IPS-18c (cell line): ENCODE data around the gene FLVCR1.
"Not testable (repeated sequence)": the region's sequence is repeated elsewhere in the genome, so short reads cannot be mapped to it uniquely, and the experiment has no call there.

Experiments used
- H3K4me3 ChIP-seq: 2 replicates; pipeline ENCODE4 v1.7.0; 2013; ENCODE audit warnings: low read depth, mild to moderate bottlenecking, low read length, moderate library complexity; ENCODE audit not compliant: insufficient read depth
- H3K9me3 ChIP-seq: one replicate; pipeline ENCODE4 v1.6.1; 2013; ENCODE audit warnings: mild to moderate bottlenecking, low read length, moderate library complexity; ENCODE audit not compliant: control insufficient read depth, insufficient read depth

FLVCR1 gene

GRCh38 chr1:212903664-212904063, 45.6 kb downstream of the FLVCR1 start:
- no peak overlapping the region for H3K4me3 ChIP-seq

GRCh38 chr1:212908071-212908470, 50.0 kb downstream of the FLVCR1 start:
- H3K4me3 ChIP-seq, H3K9me3 ChIP-seq: not testable (repeated sequence)

More at GRCh38 chr1:212903664-212904063, 45.6 kb downstream of the FLVCR1 start:
- H3K9me3 ChIP-seq: no peaks in the 10 kb centered on the region

- H3K4me3 ChIP-seq: no peak overlapping the region; the same call in 1 of the 2 replicates
Measured at GRCh38 chr1:212908971-212909370, 50.9 kb downstream of the FLVCR1 start.

GRCh38 chr1:212909652-212910063, 51.6 kb downstream of the FLVCR1 start:
- Histone ChIP-seq H3K9me3 (no peaks in the 10 kb centered on the region), H3K4me3 (peak overlapping the region; percentile 28; the same call in 1 of the 2 replicates)

More at GRCh38 chr1:212908971-212909370, 50.9 kb downstream of the FLVCR1 start:
- H3K9me3 ChIP-seq: no peaks in the 10 kb centered on the region

GRCh38 chr1:212910213-212910612, 52.1 kb downstream of the FLVCR1 start:
- H3K4me3 ChIP-seq: peak overlapping the region; percentile 24; the same call in 1 of the 2 replicates
- H3K9me3 ChIP-seq: not testable (repeated sequence)

GRCh38 chr1:212913638-212914037, 55.6 kb downstream of the FLVCR1 start:
- H3K9me3 ChIP-seq: not testable (repeated sequence)
- H3K4me3 ChIP-seq: peak overlapping the region; percentile 24; the same call in 1 of the 2 replicates

GRCh38 chr1:212914110-212914509, 56.0 kb downstream of the FLVCR1 start:
- H3K9me3 ChIP-seq, H3K4me3 ChIP-seq: not testable (repeated sequence)

- H3K9me3 ChIP-seq: no peaks in the 10 kb centered on the region
- H3K4me3 ChIP-seq: peak overlapping the region; percentile 17; the same call in 1 of the 2 replicates
Measured at GRCh38 chr1:212914789-212915188, 56.7 kb downstream of the FLVCR1 start.

- peak overlapping the region; percentile 17 for H3K4me3 ChIP-seq
- H3K9me3 ChIP-seq: no peaks in the 10 kb centered on the region
Measured at GRCh38 chr1:212915245-212916091, 57.4 kb downstream of the FLVCR1 start.

GRCh38 chr1:212916481-212917133, 58.5 kb downstream of the FLVCR1 start:
- no peak overlapping the region for H3K4me3 ChIP-seq
- H3K9me3 ChIP-seq: no peaks in the 10 kb centered on the region

- H3K9me3 ChIP-seq: no peaks in the 10 kb centered on the region
- no peak overlapping the region for H3K4me3 ChIP-seq
Measured at GRCh38 chr1:212917134-212917485, 59.0 kb downstream of the FLVCR1 start.

GRCh38 chr1:212917858-212918257, 59.8 kb downstream of the FLVCR1 start:
- no peaks in the 10 kb centered on the region for H3K9me3 ChIP-seq
- H3K4me3 ChIP-seq: no peak overlapping the region

GRCh38 chr1:212918824-212919223, 60.7 kb downstream of the FLVCR1 start:
- no peak overlapping the region for H3K4me3 ChIP-seq
- H3K9me3 ChIP-seq: no peaks in the 10 kb centered on the region

- no peaks in the 10 kb centered on the region for H3K9me3 ChIP-seq
- H3K4me3 ChIP-seq: no peak overlapping the region
Measured at GRCh38 chr1:212920246-212920645, 62.2 kb downstream of the FLVCR1 start.

- H3K4me3 ChIP-seq: no peak overlapping the region
- no peaks in the 10 kb centered on the region for H3K9me3 ChIP-seq
Measured at GRCh38 chr1:212920896-212921295, 62.8 kb downstream of the FLVCR1 start.

- H3K4me3 ChIP-seq: no peak overlapping the region
- no peaks in the 10 kb centered on the region for H3K9me3 ChIP-seq
Measured at GRCh38 chr1:212922016-212922415, 63.9 kb downstream of the FLVCR1 start.

GRCh38 chr1:212926372-212926771, 68.3 kb downstream of the FLVCR1 start:
- no peaks in the 10 kb centered on the region for H3K9me3 ChIP-seq
- H3K4me3 ChIP-seq: no peak overlapping the region
